Glutamatergic neuron (in vitro differentiated cells): Measurements from ENCODE around the gene GNA12. TPM values are rescaled to one million over a fixed set of nuclear protein-coding genes. Genes with fewer than 3 reads are reported as not detected.

Source experiments
- DNase-seq: peaks from one replicate; pipeline ENCODE4 v3.0.0; 2022
- H3K27ac Mint-ChIP-seq: one replicate; pipeline ENCODE4 v1.8.0; 2020; ENCODE audit warnings: mild to moderate bottlenecking, mixed read lengths, inconsistent platforms; ENCODE audit not compliant: unreplicated experiment
- H3K27me3 Mint-ChIP-seq: one replicate; pipeline ENCODE4 v1.8.0; 2020; ENCODE audit warnings: mild to moderate bottlenecking, moderate library complexity, mixed read lengths, inconsistent platforms; ENCODE audit not compliant: unreplicated experiment
- H3K36me3 Mint-ChIP-seq: one replicate; pipeline ENCODE4 v1.8.0; 2020; ENCODE audit warnings: mild to moderate bottlenecking, mixed read lengths, inconsistent platforms; ENCODE audit not compliant: unreplicated experiment
- H3K4me1 Mint-ChIP-seq: one replicate; pipeline ENCODE4 v1.8.0; 2020; ENCODE audit warnings: mild to moderate bottlenecking, low read depth, mixed read lengths, inconsistent platforms; ENCODE audit not compliant: unreplicated experiment
- H3K4me3 Mint-ChIP-seq: one replicate; pipeline ENCODE4 v1.8.0; 2020; ENCODE audit warnings: mild to moderate bottlenecking, mixed read lengths, inconsistent platforms; ENCODE audit not compliant: unreplicated experiment
- H3K9me3 Mint-ChIP-seq: one replicate; pipeline ENCODE4 v1.8.0; 2020; ENCODE audit warnings: mild to moderate bottlenecking, moderate library complexity, mixed read lengths, inconsistent platforms; ENCODE audit not compliant: unreplicated experiment
- total RNA-seq: library from RNA; stranded (reverse); fragmentation: NEBNext Ultra II Directional; extraction: Animal tissue kit (Norgen Biotek cat#: 25700); gene quantifications from one replicate; pipeline ENCODE4 v1.2.1, GENCODE V29; 2021; ENCODE audit not compliant: unreplicated experiment
- TF ChIP-seq, protein P1 (sequence below): fragments of 200-600 bp; sonication (generic); IDR thresholded peaks from one replicate; pipeline ENCODE4 v1.5.0; 2021; ENCODE audit not compliant: partially characterized antibody, unreplicated experiment

Gene GNA12
- total RNA-seq, 1 donor from 2014 or later: 66.2 TPM

DNA sequence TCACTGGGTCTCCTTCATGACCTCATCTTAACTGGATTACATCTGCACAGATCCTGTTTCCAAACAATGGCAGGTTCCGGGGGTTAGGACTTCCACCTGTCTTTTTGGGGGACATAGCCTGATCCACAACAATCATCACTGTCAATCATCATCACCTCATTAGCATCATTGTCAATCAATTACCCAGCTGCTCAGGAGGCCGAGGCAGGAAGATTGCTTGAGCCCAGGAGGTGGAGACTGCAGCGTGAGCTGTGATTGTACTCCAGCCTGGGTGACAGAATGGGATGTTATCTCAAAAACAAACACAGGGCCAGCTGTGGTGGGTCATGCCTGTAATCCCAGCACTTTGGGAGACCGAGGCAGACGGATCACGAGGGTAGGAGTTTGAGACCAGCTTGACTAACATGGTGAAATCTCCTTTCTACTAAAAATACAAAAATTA lies 137.4 kb downstream of the GNA12 start:
- peak overlapping the region; percentile 33 for H3K27ac Mint-ChIP-seq
- H3K27me3 Mint-ChIP-seq: peaks cover 7% of the 10 kb centered on the region
- peak overlapping the region; percentile 20 for H3K4me3 Mint-ChIP-seq
- peaks cover 2% of the 10 kb centered on the region for H3K9me3 Mint-ChIP-seq
- no peaks in the 10 kb centered on the region for H3K36me3 Mint-ChIP-seq
- peaks cover 11% of the 10 kb centered on the region for H3K4me1 Mint-ChIP-seq
- DNase-seq: no peak
- TF ChIP-seq, protein P1, sequence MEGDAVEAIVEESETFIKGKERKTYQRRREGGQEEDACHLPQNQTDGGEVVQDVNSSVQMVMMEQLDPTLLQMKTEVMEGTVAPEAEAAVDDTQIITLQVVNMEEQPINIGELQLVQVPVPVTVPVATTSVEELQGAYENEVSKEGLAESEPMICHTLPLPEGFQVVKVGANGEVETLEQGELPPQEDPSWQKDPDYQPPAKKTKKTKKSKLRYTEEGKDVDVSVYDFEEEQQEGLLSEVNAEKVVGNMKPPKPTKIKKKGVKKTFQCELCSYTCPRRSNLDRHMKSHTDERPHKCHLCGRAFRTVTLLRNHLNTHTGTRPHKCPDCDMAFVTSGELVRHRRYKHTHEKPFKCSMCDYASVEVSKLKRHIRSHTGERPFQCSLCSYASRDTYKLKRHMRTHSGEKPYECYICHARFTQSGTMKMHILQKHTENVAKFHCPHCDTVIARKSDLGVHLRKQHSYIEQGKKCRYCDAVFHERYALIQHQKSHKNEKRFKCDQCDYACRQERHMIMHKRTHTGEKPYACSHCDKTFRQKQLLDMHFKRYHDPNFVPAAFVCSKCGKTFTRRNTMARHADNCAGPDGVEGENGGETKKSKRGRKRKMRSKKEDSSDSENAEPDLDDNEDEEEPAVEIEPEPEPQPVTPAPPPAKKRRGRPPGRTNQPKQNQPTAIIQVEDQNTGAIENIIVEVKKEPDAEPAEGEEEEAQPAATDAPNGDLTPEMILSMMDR: no peak

DNA sequence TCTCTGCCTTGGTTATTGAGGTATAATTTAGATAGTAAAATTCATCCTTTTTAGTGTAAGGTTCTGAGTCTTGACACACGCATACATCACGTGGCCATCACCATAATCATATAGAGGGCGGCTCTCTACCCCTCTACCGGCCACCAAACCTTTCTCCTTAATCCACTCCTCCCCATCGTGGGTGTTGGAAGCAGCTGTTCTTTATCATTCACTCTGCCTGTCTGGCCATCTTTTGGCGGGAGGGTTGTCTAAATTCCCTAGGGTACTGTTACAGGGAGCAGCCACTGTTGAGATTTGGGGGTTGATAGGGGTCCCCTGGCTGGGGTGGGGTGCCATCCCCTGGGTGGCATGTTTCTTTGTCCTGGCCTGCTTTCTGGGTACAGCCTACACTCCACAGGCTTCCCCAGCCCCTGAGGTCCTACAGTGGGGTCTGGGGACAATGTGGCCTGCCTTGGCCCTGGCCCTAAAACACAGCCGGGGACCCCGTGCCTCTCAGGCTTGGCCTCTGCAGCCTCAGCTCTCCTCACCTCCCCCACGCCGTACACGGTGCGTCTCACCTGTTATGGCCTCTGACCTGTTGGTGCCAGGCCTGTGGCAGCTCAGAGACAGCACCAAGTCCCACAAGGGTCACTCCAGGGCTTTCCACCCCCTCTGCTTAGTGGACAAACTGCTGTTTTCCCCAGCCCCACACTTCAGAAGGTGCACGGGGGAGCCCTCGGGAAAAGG lies 138.6 kb downstream of the GNA12 start:
- Mint-ChIP-seq H3K4me3 (no peak overlapping the region), H3K27me3 (peaks cover 7% of the 10 kb centered on the region), H3K27ac (no peak overlapping the region), H3K36me3 (no peaks in the 10 kb centered on the region), H3K4me1 (peaks cover 11% of the 10 kb centered on the region), H3K9me3 (peaks cover 2% of the 10 kb centered on the region)
- DNase-seq: no peak
- TF ChIP-seq, protein P1: no peak

DNA sequence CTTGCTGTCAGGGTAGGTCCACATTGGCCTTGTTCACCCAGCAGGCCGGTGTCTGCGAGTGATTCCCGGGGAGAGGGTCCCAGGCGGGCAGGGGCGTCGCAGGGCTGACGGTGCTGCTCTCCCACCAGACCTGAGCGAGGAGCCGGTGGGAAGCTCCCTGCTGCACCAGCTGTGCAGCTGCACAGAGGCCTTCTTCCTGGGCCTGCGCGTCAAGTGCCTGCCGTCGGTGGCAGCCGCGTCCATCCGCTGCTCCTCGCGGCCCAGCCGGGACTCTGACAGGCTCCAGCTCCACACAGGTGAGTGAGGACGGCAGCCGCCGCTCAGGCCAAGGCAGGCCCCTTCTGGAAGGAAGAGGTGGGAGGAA lies 141.5 kb downstream of the GNA12 start:
- Mint-ChIP-seq H3K4me1 (peaks cover 11% of the 10 kb centered on the region), H3K27me3 (peaks cover 13% of the 10 kb centered on the region), H3K9me3 (peaks cover 2% of the 10 kb centered on the region), H3K4me3 (no peak overlapping the region), H3K36me3 (no peaks in the 10 kb centered on the region), H3K27ac (no peak overlapping the region)
- no peak for DNase-seq
- TF ChIP-seq, protein P1: no peak

DNA sequence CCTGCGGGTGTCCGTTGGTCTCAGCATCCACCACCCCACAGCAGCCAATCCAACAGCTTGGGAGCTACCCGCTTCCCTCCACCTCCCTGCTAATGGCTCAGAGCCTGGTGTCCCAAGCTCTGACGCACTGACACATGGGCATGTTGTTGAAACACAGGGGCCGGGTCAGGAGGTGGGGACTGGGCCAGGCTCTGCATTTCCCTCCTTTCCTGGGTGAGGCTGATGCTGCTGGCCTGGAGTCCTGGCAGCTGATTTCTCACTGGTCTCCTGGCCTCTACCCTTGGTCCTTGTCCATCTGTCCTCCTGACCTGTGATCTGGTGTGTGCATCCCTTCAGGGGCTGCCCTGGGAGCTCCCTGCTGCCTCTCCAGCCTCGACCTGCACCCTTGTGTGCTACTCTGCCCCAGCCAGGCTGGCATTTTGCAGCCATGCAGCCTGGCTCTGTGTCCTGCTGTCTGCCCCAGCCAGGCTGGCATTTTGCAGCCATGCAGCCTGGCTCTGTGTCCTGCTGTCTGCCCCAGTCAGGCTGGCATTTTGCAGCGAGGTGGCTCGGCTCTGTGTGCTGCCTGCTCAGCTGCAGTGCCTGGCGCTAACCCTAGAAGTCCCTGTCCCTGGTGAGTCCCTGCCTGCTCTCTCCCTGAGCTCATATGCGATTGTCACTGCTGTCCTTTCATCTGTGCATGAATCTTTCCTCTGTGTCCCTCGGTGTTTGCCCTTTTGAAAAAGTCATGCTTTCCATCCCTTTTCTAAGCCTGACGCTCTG lies 142.1 kb downstream of the GNA12 start:
- Mint-ChIP-seq H3K27me3 (peaks cover 13% of the 10 kb centered on the region), H3K36me3 (no peaks in the 10 kb centered on the region), H3K4me1 (peaks cover 8% of the 10 kb centered on the region), H3K9me3 (no peaks in the 10 kb centered on the region), H3K27ac (no peak overlapping the region), H3K4me3 (no peak overlapping the region)
- TF ChIP-seq, protein P1: no peak
- DNase-seq: no peak

DNA sequence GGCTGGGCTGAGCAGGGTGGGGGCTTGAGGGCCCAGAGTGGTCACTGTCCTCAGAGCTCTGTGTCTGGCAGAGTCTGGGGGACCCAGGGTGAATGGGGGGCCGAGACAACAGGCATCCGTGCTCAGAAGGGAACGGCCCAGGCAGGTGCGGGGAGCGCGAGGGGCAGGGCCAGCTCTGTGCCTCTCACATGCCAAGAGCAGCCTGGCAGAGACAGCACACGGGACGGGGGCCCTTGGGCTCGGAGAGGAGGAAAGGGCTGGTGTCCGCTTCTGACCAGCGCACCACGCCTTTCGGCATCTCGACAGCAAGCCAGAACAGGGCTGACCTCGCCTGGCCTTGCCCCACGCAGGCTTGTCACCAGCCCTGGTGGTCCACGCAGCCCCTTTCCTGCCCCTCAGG lies 142.7 kb downstream of the GNA12 start:
- TF ChIP-seq, protein P1: no peak
- peaks cover 6% of the 10 kb centered on the region for H3K4me1 Mint-ChIP-seq
- H3K4me3 Mint-ChIP-seq: no peak overlapping the region
- no peaks in the 10 kb centered on the region for H3K9me3 Mint-ChIP-seq
- peaks cover 7% of the 10 kb centered on the region for H3K27me3 Mint-ChIP-seq
- no peak overlapping the region for H3K27ac Mint-ChIP-seq
- DNase-seq: no peak
- H3K36me3 Mint-ChIP-seq: no peaks in the 10 kb centered on the region
